HepG2 (cell line): Measurements from ENCODE around the gene KLF6. TPM values are rescaled to one million over a fixed set of nuclear protein-coding genes. Genes with fewer than 3 reads are reported as not detected.

Source experiments
- GTF3A ChIP-seq: sonication (generic); formaldehyde crosslinking; conservative IDR thresholded peaks from 2 replicates; pipeline ENCODE4 v1.4.0; 2020; ENCODE audit warnings: mild to moderate bottlenecking, missing genetic modification reagents
- HOXA3 ChIP-seq: sonication (generic); formaldehyde crosslinking; IDR thresholded peaks from 2 replicates; pipeline ENCODE4 v1.5.0; 2020; ENCODE audit warnings: missing genetic modification reagents
- ISX ChIP-seq: sonication (generic); formaldehyde crosslinking; conservative IDR thresholded peaks from 2 replicates; pipeline ENCODE4 v1.5.0; 2020; ENCODE audit warnings: missing genetic modification reagents
- KLF13 ChIP-seq: sonication (generic); formaldehyde crosslinking; IDR thresholded peaks from 2 replicates; pipeline ENCODE4 v1.4.0; 2020; ENCODE audit warnings: mild to moderate bottlenecking, missing genetic modification reagents
- MBD4 ChIP-seq: IDR thresholded peaks from 2 replicates; pipeline ENCODE4 v1.6.1; 2012; ENCODE audit warnings: low read length, inconsistent platforms, borderline replicate concordance
- NFATC3 ChIP-seq: sonication (generic); formaldehyde crosslinking; IDR thresholded peaks from 2 replicates; pipeline ENCODE4 v1.5.1; 2020; ENCODE audit warnings: mild to moderate bottlenecking, missing genetic modification reagents
- SP2 ChIP-seq: sonication (generic); formaldehyde crosslinking; IDR thresholded peaks from 2 replicates; pipeline ENCODE4 v1.5.1; 2020; ENCODE audit warnings: mild to moderate bottlenecking, missing genetic modification reagents
- TAF15 ChIP-seq: fragments of 200-400 bp; formaldehyde crosslinking; IDR thresholded peaks from one replicate; pipeline ENCODE4 v1.6.1; 2018; ENCODE audit warnings: mild to moderate bottlenecking, low read depth, low read length; ENCODE audit not compliant: poor library complexity, severe bottlenecking
- ZBTB1 ChIP-seq: sonication (generic); formaldehyde crosslinking; IDR thresholded peaks from 2 replicates; pipeline ENCODE4 v1.4.0; 2020; ENCODE audit warnings: missing genetic modification reagents, borderline replicate concordance
- ZFP82 ChIP-seq: sonication (generic); formaldehyde crosslinking; IDR thresholded peaks from 2 replicates; pipeline ENCODE4 v1.5.1; 2020; ENCODE audit warnings: mild to moderate bottlenecking, missing genetic modification reagents, borderline replicate concordance
- ZNF343 ChIP-seq: sonication (generic); formaldehyde crosslinking; IDR thresholded peaks from 2 replicates; pipeline ENCODE4 v1.4.0; 2020; ENCODE audit warnings: mild to moderate bottlenecking, missing genetic modification reagents
- ZNF451 ChIP-seq: sonication (generic); formaldehyde crosslinking; IDR thresholded peaks from 2 replicates; pipeline ENCODE4 v1.5.0; 2020; ENCODE audit warnings: mild to moderate bottlenecking, missing genetic modification reagents
- ZNF674 ChIP-seq: sonication (generic); formaldehyde crosslinking; IDR thresholded peaks from 2 replicates; pipeline ENCODE4 v1.5.0; 2020; ENCODE audit warnings: low read depth, mild to moderate bottlenecking, missing genetic modification reagents
- ZNF841 ChIP-seq: sonication (generic); formaldehyde crosslinking; IDR thresholded peaks from 2 replicates; pipeline ENCODE4 v1.8.1; 2023; ENCODE audit warnings: missing genetic modification reagents, borderline replicate concordance
- ZSCAN29 ChIP-seq: sonication (generic); formaldehyde crosslinking; conservative IDR thresholded peaks from 2 replicates; pipeline ENCODE4 v1.4.0; 2020; ENCODE audit warnings: mild to moderate bottlenecking, missing genetic modification reagents
- polyA plus RNA-seq, 8 experiments: library from polyadenylated mRNA; depleted of rRNA in 3 of 8; stranded (reverse) in 7 of 8; unstranded in 1 of 8; fragments of >200 nt; fragmentation: Illumina TruSeq in 4 of 8; extraction: Trizol in 4 of 8; gene quantifications; 2 replicates each; pipeline versions ENCODE4 v1.2.1 to v1.2.3, GENCODE V29; 2011 to 2016; ENCODE audit warnings: low read depth in 4 of 8, missing spikeins in 1 of 8, mixed read lengths in 1 of 8; ENCODE audit not compliant: insufficient read depth in 1 of 8
- total RNA-seq, 5 experiments: library from RNA; depleted of rRNA; stranded (reverse); fragments of >200 nt; fragmentation: Illumina TruSeq; extraction: Trizol; gene quantifications; 2 replicates each; pipeline ENCODE4 v1.2.3, GENCODE V29; 2016; ENCODE audit warnings: low read depth in 1 of 5
- TF ChIP-seq, protein P1 (sequence below): sonication (generic); formaldehyde crosslinking; IDR thresholded peaks from 2 replicates; pipeline ENCODE4 v1.4.0; 2020; ENCODE audit warnings: mild to moderate bottlenecking, missing genetic modification reagents
- TF ChIP-seq, protein P2 (sequence below): sonication (generic); formaldehyde crosslinking; IDR thresholded peaks from 2 replicates; pipeline ENCODE4 v1.5.0; 2020; ENCODE audit warnings: missing genetic modification reagents, mild to moderate bottlenecking, borderline replicate concordance
- TF ChIP-seq, protein P3 (sequence below): sonication (generic); formaldehyde crosslinking; IDR thresholded peaks from 2 replicates; pipeline ENCODE4 v1.5.0; 2020; ENCODE audit warnings: missing genetic modification reagents
- TF ChIP-seq, protein P4 (sequence below): sonication (generic); formaldehyde crosslinking; IDR thresholded peaks from 2 replicates; pipeline ENCODE4 v1.5.0; 2020; ENCODE audit warnings: mild to moderate bottlenecking, missing genetic modification reagents, moderate library complexity
- TF ChIP-seq, protein P5 (sequence below): sonication (generic); formaldehyde crosslinking; IDR thresholded peaks from 2 replicates; pipeline ENCODE4 v1.4.0; 2020; ENCODE audit warnings: missing genetic modification reagents

Gene KLF6
- total and polyA plus RNA-seq, 2 of the 13 experiments (the other 11 are each of a cell fraction or from before 2014, with no cell fraction given) = 27.0 to 71.9 TPM

DNA sequence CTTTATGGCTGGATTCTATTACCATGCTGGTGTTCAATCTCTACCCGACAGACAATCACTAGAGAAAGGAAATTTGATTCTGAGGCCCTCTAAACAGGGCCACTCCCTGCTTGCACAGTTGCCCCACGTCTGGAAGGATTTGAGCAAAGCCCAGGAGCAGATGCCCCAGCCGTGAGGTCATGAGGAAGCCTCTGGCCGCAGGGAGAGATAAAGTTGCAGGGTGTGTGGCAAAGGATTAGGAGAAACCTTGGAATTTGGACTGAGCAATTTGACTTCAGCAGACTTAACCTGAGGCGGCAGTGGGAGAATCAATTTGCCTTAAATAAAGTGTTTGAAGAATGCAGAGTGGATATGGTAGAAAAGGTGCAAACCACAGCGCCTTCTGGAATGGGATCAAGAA lies 40.2 kb upstream of the KLF6 start (continued):
- TF ChIP-seq, protein P1, sequence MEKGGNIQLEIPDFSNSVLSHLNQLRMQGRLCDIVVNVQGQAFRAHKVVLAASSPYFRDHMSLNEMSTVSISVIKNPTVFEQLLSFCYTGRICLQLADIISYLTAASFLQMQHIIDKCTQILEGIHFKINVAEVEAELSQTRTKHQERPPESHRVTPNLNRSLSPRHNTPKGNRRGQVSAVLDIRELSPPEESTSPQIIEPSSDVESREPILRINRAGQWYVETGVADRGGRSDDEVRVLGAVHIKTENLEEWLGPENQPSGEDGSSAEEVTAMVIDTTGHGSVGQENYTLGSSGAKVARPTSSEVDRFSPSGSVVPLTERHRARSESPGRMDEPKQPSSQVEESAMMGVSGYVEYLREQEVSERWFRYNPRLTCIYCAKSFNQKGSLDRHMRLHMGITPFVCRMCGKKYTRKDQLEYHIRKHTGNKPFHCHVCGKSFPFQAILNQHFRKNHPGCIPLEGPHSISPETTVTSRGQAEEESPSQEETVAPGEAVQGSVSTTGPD (CRISPR knock-in tag) = no peak
- TF ChIP-seq ZFP82 = no peak
- no peak for TF ChIP-seq MBD4
- TF ChIP-seq, protein P2, sequence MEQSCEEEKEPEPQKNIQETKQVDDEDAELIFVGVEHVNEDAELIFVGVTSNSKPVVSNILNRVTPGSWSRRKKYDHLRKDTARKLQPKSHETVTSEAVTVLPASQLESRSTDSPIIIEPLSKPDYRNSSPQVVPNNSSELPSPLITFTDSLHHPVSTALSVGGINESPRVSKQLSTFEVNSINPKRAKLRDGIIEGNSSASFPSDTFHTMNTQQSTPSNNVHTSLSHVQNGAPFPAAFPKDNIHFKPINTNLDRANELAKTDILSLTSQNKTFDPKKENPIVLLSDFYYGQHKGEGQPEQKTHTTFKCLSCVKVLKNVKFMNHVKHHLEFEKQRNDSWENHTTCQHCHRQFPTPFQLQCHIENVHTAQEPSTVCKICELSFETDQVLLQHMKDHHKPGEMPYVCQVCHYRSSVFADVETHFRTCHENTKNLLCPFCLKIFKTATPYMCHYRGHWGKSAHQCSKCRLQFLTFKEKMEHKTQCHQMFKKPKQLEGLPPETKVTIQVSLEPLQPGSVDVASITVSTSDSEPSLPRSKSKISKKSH (CRISPR knock-in tag) = no peak
- TF ChIP-seq, protein P3, sequence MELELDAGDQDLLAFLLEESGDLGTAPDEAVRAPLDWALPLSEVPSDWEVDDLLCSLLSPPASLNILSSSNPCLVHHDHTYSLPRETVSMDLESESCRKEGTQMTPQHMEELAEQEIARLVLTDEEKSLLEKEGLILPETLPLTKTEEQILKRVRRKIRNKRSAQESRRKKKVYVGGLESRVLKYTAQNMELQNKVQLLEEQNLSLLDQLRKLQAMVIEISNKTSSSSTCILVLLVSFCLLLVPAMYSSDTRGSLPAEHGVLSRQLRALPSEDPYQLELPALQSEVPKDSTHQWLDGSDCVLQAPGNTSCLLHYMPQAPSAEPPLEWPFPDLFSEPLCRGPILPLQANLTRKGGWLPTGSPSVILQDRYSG = no peak
- TF ChIP-seq TAF15 = no peak
- TF ChIP-seq ISX (CRISPR knock-in tag) = no peak
- TF ChIP-seq ZNF451 = no peak
- peak; percentile 52 for TF ChIP-seq HOXA3 (CRISPR knock-in tag)
- TF ChIP-seq ZBTB1 = no peak
- no peak for TF ChIP-seq KLF13
- no peak for TF ChIP-seq ZNF674
- TF ChIP-seq ZNF841 (CRISPR knock-in tag) = no peak
- TF ChIP-seq, protein P4, sequence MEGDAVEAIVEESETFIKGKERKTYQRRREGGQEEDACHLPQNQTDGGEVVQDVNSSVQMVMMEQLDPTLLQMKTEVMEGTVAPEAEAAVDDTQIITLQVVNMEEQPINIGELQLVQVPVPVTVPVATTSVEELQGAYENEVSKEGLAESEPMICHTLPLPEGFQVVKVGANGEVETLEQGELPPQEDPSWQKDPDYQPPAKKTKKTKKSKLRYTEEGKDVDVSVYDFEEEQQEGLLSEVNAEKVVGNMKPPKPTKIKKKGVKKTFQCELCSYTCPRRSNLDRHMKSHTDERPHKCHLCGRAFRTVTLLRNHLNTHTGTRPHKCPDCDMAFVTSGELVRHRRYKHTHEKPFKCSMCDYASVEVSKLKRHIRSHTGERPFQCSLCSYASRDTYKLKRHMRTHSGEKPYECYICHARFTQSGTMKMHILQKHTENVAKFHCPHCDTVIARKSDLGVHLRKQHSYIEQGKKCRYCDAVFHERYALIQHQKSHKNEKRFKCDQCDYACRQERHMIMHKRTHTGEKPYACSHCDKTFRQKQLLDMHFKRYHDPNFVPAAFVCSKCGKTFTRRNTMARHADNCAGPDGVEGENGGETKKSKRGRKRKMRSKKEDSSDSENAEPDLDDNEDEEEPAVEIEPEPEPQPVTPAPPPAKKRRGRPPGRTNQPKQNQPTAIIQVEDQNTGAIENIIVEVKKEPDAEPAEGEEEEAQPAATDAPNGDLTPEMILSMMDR (CRISPR knock-in tag) = no peak
- TF ChIP-seq, protein P5, sequence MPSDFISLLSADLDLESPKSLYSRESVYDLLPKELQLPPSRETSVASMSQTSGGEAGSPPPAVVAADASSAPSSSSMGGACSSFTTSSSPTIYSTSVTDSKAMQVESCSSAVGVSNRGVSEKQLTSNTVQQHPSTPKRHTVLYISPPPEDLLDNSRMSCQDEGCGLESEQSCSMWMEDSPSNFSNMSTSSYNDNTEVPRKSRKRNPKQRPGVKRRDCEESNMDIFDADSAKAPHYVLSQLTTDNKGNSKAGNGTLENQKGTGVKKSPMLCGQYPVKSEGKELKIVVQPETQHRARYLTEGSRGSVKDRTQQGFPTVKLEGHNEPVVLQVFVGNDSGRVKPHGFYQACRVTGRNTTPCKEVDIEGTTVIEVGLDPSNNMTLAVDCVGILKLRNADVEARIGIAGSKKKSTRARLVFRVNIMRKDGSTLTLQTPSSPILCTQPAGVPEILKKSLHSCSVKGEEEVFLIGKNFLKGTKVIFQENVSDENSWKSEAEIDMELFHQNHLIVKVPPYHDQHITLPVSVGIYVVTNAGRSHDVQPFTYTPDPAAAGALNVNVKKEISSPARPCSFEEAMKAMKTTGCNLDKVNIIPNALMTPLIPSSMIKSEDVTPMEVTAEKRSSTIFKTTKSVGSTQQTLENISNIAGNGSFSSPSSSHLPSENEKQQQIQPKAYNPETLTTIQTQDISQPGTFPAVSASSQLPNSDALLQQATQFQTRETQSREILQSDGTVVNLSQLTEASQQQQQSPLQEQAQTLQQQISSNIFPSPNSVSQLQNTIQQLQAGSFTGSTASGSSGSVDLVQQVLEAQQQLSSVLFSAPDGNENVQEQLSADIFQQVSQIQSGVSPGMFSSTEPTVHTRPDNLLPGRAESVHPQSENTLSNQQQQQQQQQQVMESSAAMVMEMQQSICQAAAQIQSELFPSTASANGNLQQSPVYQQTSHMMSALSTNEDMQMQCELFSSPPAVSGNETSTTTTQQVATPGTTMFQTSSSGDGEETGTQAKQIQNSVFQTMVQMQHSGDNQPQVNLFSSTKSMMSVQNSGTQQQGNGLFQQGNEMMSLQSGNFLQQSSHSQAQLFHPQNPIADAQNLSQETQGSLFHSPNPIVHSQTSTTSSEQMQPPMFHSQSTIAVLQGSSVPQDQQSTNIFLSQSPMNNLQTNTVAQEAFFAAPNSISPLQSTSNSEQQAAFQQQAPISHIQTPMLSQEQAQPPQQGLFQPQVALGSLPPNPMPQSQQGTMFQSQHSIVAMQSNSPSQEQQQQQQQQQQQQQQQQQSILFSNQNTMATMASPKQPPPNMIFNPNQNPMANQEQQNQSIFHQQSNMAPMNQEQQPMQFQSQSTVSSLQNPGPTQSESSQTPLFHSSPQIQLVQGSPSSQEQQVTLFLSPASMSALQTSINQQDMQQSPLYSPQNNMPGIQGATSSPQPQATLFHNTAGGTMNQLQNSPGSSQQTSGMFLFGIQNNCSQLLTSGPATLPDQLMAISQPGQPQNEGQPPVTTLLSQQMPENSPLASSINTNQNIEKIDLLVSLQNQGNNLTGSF (CRISPR knock-in tag) = no peak
- no peak for TF ChIP-seq SP2 (CRISPR knock-in tag)
- no peak for TF ChIP-seq ZSCAN29
- no peak for TF ChIP-seq ZNF343
- TF ChIP-seq GTF3A (CRISPR knock-in tag) = no peak
- TF ChIP-seq NFATC3 = no peak
